Stimulated activated CD8-positive, alpha-beta memory T cell treated with anti-CD3 and anti-CD28 coated beads, Interleukin-7, amount 100 ng/mL, for 4 hours (primary cell): ENCODE results near the gene TDRD3.
"Not testable (repeated sequence)": the region's sequence is repeated elsewhere in the genome, so short reads cannot be mapped to it uniquely, and the experiment has no call there.

Experiments used
- DNase-seq, 2 donors: peaks; one replicate each; pipeline ENCODE4 v3.0.0-alpha.2; 2020; ENCODE audit warnings: low read depth in 2 of 2

The TDRD3 gene

GRCh38 chr13:60398379-60398891 is 1.4 kb downstream of the TDRD3 start:
- DNase-seq: no peak

GRCh38 chr13:60398907-60399589 is 2.0 kb downstream of the TDRD3 start:
- no peak for DNase-seq

GRCh38 chr13:60402022-60402421 is 5.0 kb downstream of the TDRD3 start:
- DNase-seq: no peak

- no peak for DNase-seq
Measured at GRCh38 chr13:60407095-60407494, 10.1 kb downstream of the TDRD3 start.

GRCh38 chr13:60407852-60408251 is 10.8 kb downstream of the TDRD3 start:
- not testable (repeated sequence) for DNase-seq

- DNase-seq: not testable (repeated sequence)
Measured at GRCh38 chr13:60409574-60410292, 12.7 kb downstream of the TDRD3 start.

GRCh38 chr13:60410299-60410698 is 13.3 kb downstream of the TDRD3 start:
- no peak for DNase-seq

- no peak for DNase-seq
Measured at GRCh38 chr13:60411464-60411863, 14.4 kb downstream of the TDRD3 start.

GRCh38 chr13:60411983-60412382 is 15.0 kb downstream of the TDRD3 start:
- DNase-seq: no peak

- no peak for DNase-seq
Measured at GRCh38 chr13:60412909-60413616, 16.0 kb downstream of the TDRD3 start.

- no peak for DNase-seq
Measured at GRCh38 chr13:60414177-60414576, 17.2 kb downstream of the TDRD3 start.

GRCh38 chr13:60417734-60418133 is 20.7 kb downstream of the TDRD3 start:
- DNase-seq: no peak

GRCh38 chr13:60418954-60419353 is 21.9 kb downstream of the TDRD3 start:
- DNase-seq: no peak

GRCh38 chr13:60425332-60425731 is 28.3 kb downstream of the TDRD3 start:
- DNase-seq: no peak

GRCh38 chr13:60426075-60426474 is 29.1 kb downstream of the TDRD3 start:
- no peak for DNase-seq

- DNase-seq: no peak
Measured at GRCh38 chr13:60427285-60427684, 30.3 kb downstream of the TDRD3 start.

GRCh38 chr13:60431108-60431700 is 34.2 kb downstream of the TDRD3 start:
- no peak for DNase-seq

- no peak for DNase-seq
Measured at GRCh38 chr13:60433505-60433904, 36.5 kb downstream of the TDRD3 start.

- DNase-seq: no peak
Measured at GRCh38 chr13:60435762-60436374, 38.8 kb downstream of the TDRD3 start.

- no peak for DNase-seq
Measured at GRCh38 chr13:60439201-60439600, 42.2 kb downstream of the TDRD3 start.

GRCh38 chr13:60441761-60442160 is 44.7 kb downstream of the TDRD3 start:
- no peak for DNase-seq
